ENCODE results near the gene IGHMBP2. TPM values are rescaled to one million over a fixed set of nuclear protein-coding genes. Genes with fewer than 3 reads are reported as not detected.
A peak's percentile ranks its signal among the peaks of the same experiment; 100 is the strongest.

IGHMBP2 gene
- total RNA-seq, 6 experiments from 2014 or later = 11.9 to 15.4 (median 14.1) TPM

DNA sequence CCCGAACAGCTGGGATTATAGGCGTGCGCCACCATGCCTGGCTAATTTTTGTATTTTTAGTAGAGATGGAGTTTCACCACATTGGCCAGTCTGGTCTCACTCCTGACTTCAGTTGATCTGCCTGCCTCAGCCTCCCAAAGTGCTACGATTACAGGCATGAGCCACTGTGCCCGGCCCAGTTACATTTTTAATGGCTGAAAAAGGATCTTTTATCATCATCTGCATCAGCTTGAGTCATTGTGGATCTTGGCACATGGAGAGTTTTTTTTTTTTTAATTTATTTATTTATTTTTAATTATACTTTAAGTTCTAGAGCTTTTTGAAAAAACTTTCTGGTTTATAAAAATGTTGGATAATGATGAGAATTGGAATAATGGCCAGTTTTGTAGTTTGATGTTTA lies 8.6 kb downstream of the IGHMBP2 start:
- DNase-seq = peak; percentile 30
- TF ChIP-seq, protein P1, sequence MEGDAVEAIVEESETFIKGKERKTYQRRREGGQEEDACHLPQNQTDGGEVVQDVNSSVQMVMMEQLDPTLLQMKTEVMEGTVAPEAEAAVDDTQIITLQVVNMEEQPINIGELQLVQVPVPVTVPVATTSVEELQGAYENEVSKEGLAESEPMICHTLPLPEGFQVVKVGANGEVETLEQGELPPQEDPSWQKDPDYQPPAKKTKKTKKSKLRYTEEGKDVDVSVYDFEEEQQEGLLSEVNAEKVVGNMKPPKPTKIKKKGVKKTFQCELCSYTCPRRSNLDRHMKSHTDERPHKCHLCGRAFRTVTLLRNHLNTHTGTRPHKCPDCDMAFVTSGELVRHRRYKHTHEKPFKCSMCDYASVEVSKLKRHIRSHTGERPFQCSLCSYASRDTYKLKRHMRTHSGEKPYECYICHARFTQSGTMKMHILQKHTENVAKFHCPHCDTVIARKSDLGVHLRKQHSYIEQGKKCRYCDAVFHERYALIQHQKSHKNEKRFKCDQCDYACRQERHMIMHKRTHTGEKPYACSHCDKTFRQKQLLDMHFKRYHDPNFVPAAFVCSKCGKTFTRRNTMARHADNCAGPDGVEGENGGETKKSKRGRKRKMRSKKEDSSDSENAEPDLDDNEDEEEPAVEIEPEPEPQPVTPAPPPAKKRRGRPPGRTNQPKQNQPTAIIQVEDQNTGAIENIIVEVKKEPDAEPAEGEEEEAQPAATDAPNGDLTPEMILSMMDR (IDR thresholded peaks at IDR 0.05) = no peak
- Mint-ChIP-seq H3K9me3 (no peaks in the 10 kb centered on the region), H3K4me3 (no peak overlapping the region), H3K27me3 (ENCODE audit: insufficient read depth) (no peaks in the 10 kb centered on the region), H3K4me1 (ENCODE audit: low read depth) (peaks cover 7% of the 10 kb centered on the region), H3K27ac (no peak overlapping the region), H3K36me3 (ENCODE audit: low read depth) (peaks cover 28% of the 10 kb centered on the region)

DNA sequence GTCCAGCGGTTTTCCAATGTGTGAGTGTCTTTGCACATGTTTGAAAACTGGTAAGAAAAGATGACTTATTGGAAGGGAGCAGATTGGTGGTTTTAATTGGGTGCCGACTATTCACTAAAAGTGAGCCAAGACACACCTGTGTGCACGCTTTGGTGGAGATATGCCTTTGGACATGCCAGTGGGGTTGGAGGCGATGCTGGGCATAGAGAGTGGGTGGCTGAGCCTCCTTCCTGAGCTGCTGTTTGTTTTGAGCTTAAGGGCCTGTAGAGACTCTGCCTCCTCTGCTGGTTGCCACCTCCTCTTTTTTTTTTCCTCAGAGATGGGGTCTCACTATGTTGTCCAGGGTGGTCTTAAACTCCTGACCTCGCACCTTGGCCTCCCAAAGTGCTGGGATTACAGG lies 9.5 kb downstream of the IGHMBP2 start:
- DNase-seq = no peak

DNA sequence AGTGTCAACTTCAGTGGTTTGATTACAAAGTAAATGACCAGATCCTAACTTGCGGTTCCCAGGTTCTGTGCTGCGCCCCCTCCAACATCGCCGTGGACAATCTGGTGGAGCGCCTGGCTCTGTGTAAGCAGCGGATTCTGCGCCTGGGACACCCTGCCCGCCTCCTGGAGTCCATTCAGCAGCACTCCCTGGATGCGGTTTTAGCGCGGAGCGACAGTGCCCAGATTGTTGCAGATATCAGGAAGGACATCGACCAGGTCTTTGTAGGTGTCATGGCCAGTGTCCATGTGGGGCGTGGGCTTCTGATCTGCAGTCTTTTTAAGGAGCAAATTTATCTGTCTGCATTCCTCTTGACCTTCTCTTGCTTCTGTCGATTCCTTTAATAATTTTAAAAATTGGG lies 11.1 kb downstream of the IGHMBP2 start:
- H3K9me3 Mint-ChIP-seq = no peaks in the 10 kb centered on the region
- TF ChIP-seq, protein P1 (IDR thresholded peaks at IDR 0.05) = no peak
- H3K27ac Mint-ChIP-seq = no peak overlapping the region
- peaks cover 7% of the 10 kb centered on the region for H3K4me1 Mint-ChIP-seq (ENCODE audit: low read depth)
- no peak for DNase-seq
- peaks cover 24% of the 10 kb centered on the region for H3K36me3 Mint-ChIP-seq (ENCODE audit: low read depth)
- no peaks in the 10 kb centered on the region for H3K27me3 Mint-ChIP-seq (ENCODE audit: insufficient read depth)
- no peak overlapping the region for H3K4me3 Mint-ChIP-seq

More for the DNA sequence above, 9.5 kb downstream of the IGHMBP2 start:
- Mint-ChIP-seq H3K27me3 (ENCODE audit: insufficient read depth) (no peaks in the 10 kb centered on the region), H3K36me3 (ENCODE audit: low read depth) (peaks cover 26% of the 10 kb centered on the region), H3K4me1 (ENCODE audit: low read depth) (peaks cover 7% of the 10 kb centered on the region), H3K27ac (no peak overlapping the region), H3K4me3 (no peak overlapping the region), H3K9me3 (no peaks in the 10 kb centered on the region)
- TF ChIP-seq, protein P1 (IDR thresholded peaks at IDR 0.05) = no peak

DNA sequence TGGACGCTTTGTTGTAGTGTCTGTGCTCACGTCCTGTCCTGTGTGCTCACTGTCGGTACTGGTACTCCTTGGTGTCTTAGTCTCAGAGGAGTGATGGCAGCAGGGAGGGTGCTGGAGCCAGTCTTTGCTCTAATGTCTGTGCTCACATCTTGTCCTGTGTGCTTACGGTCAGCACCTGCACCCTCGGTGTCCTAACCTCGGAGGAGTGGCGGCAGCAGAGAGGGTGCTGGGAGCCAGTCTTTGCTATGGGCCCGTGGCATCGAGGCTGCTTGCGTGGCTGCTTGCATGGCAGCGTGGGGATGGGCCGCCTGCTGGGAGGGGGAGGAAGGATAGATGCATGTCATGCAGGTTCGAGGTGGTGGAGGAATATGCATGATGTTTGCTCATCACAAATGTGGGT lies 12.7 kb downstream of the IGHMBP2 start:
- H3K27me3 Mint-ChIP-seq (ENCODE audit: insufficient read depth) = no peaks in the 10 kb centered on the region
- DNase-seq = no peak
- peaks cover 7% of the 10 kb centered on the region for H3K4me1 Mint-ChIP-seq (ENCODE audit: low read depth)
- TF ChIP-seq, protein P1 (IDR thresholded peaks at IDR 0.05) = no peak
- no peak overlapping the region for H3K27ac Mint-ChIP-seq
- H3K36me3 Mint-ChIP-seq (ENCODE audit: low read depth) = peaks cover 32% of the 10 kb centered on the region
- H3K4me3 Mint-ChIP-seq = no peak overlapping the region
- H3K9me3 Mint-ChIP-seq = no peaks in the 10 kb centered on the region

DNA sequence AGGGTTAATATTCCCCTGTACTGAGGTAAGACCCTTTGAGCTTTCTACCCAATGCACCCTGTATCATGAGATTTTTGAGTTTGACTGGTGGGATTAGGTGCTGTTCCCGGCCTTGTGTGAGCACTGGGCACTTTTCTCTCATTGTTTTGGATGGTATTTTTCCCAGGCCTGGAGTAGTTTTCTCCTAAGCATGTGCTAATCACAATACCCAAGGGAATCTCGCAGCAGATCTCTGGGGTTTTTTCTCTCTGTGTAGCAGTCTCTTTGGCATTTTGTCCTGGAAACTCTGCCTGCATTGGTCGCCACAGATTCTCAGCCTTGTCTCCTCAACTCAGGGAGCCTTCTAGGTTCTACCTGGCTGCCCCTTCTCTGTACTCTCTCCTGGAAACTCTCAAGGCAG lies 19.9 kb downstream of the IGHMBP2 start:
- Mint-ChIP-seq H3K4me3 (no peak overlapping the region), H3K27ac (no peak overlapping the region), H3K9me3 (peaks cover 31% of the 10 kb centered on the region), H3K4me1 (ENCODE audit: low read depth) (no peaks in the 10 kb centered on the region), H3K36me3 (ENCODE audit: low read depth) (peaks cover 80% of the 10 kb centered on the region), H3K27me3 (ENCODE audit: insufficient read depth) (no peaks in the 10 kb centered on the region; the same call in 1 of the 2 replicates)
- no peak for DNase-seq
- TF ChIP-seq, protein P1 (IDR thresholded peaks at IDR 0.05) = no peak
